ENCODE results near the gene IGF1. TPM values are rescaled to one million over a fixed set of nuclear protein-coding genes. Genes with fewer than 3 reads are reported as not detected.

The IGF1 gene
- total RNA-seq, 2 donors from 2014 or later = 61.6 to 75.9 TPM

- intact Hi-C loops (cut with DNase I) = no loop called here
- no peak for ATAC-seq
- DNase-seq = no peak
These were observed 42.1 kb downstream of the IGF1 start for GRCh38 chr12:102438047-102438826.

- intact Hi-C loops (cut with DNase I) = no loop called here
- no peak for ATAC-seq
These were observed 42.9 kb downstream of the IGF1 start for GRCh38 chr12:102437511-102437910.

GRCh38 chr12:102436867-102437266 lies 43.5 kb downstream of the IGF1 start:
- intact Hi-C loops (cut with DNase I) = no loop called here
- no peak for ATAC-seq
- DNase-seq = no peak

More at GRCh38 chr12:102437511-102437910, 42.9 kb downstream of the IGF1 start:
- DNase-seq = no peak

- intact Hi-C loops (cut with DNase I) = no loop called here
- no peak for ATAC-seq
- DNase-seq = no peak
These were observed 44.4 kb downstream of the IGF1 start for GRCh38 chr12:102435827-102436436.

- DNase-seq = no peak
These were observed 47.1 kb downstream of the IGF1 start for GRCh38 chr12:102433304-102433703.

GRCh38 chr12:102430661-102431060 lies 49.7 kb downstream of the IGF1 start:
- no peak for DNase-seq
- intact Hi-C loops (cut with DNase I) = no loop called here
- no peak for ATAC-seq

More at GRCh38 chr12:102433304-102433703, 47.1 kb downstream of the IGF1 start:
- intact Hi-C loops (cut with DNase I) = no loop called here
- no peak for ATAC-seq

- intact Hi-C loops (cut with DNase I) = no loop called here
- ATAC-seq (peak; percentile 17 to 70), DNase-seq (peak; percentile 14)
These were observed 50.9 kb downstream of the IGF1 start for GRCh38 chr12:102429211-102430154.

GRCh38 chr12:102427543-102427941 lies 52.8 kb downstream of the IGF1 start:
- intact Hi-C loops (cut with DNase I) = no loop called here
- DNase-seq = peak; percentile 50
- ATAC-seq = peak; percentile 76 to 89

GRCh38 chr12:102426599-102427542 lies 53.5 kb downstream of the IGF1 start:
- DNase-seq (no peak), ATAC-seq (peak; percentile 16 to 39)
- intact Hi-C loops (cut with DNase I) = no loop called here

GRCh38 chr12:102425109-102426039 lies 55.0 kb downstream of the IGF1 start:
- no peak for DNase-seq
- ATAC-seq = peak; percentile 30 to 48
- intact Hi-C loops (cut with DNase I) = no loop called here

GRCh38 chr12:102423462-102423861 lies 56.9 kb downstream of the IGF1 start:
- intact Hi-C loops (cut with DNase I) = no loop called here
- no peak for DNase-seq
- ATAC-seq = peak in 1 of 2 donors; percentile 3

- intact Hi-C loops (cut with DNase I) = no loop called here
- ATAC-seq = no peak
- no peak for DNase-seq
These were observed 58.4 kb downstream of the IGF1 start for GRCh38 chr12:102421802-102422583.

GRCh38 chr12:102419094-102419764 lies 61.1 kb downstream of the IGF1 start:
- ATAC-seq (no peak), DNase-seq (no peak)
- intact Hi-C loops (cut with DNase I) = no loop called here

- no peak for DNase-seq
- no peak for ATAC-seq
- intact Hi-C loops (cut with DNase I) = no loop called here
These were observed 63.3 kb downstream of the IGF1 start for GRCh38 chr12:102417055-102417454.

- no peak for DNase-seq
- ATAC-seq = no peak
- intact Hi-C loops (cut with DNase I) = no loop called here
These were observed 64.8 kb downstream of the IGF1 start for GRCh38 chr12:102415515-102415914.

- intact Hi-C loops (cut with DNase I) = no loop called here
- DNase-seq (no peak), ATAC-seq (no peak)
These were observed 67.0 kb downstream of the IGF1 start for GRCh38 chr12:102413396-102413795.

Measured in left cardiac atrium (tissue), 4 donors.